AG20443 (cell line): ENCODE results near the gene CNST.
"Not testable (repeated sequence)": the region's sequence is repeated elsewhere in the genome, so short reads cannot be mapped to it uniquely, and the experiment has no call there.

Experiments
- DNase-seq: peaks from one replicate; pipeline ENCODE4 v3.0.0; 2012; ENCODE audit warnings: low spot score, mixed read lengths

Gene CNST

DNA sequence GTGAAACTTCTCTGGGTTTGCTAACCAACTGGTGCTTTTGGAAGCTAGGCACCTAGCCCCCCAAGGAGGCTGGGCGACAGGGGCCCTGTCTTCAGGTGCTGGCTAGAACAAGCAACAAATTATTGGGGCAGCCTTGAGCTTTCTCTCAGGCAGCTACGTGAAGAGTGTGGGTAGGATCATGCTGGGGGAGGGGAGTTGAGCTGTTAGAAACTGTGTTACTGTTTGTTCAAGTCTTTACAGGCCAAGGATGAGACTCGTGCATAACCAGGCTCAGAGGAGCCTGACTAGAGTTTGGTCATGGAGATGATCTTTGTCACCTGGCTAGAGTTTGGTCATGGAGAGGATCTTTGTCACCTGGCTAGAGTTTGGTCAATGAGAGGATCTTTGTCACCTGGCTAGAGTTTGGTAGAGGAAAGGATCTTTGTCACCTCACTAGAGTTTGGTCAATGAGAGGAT lies 145.3 kb downstream of the CNST start:
- DNase-seq, result no peak

DNA sequence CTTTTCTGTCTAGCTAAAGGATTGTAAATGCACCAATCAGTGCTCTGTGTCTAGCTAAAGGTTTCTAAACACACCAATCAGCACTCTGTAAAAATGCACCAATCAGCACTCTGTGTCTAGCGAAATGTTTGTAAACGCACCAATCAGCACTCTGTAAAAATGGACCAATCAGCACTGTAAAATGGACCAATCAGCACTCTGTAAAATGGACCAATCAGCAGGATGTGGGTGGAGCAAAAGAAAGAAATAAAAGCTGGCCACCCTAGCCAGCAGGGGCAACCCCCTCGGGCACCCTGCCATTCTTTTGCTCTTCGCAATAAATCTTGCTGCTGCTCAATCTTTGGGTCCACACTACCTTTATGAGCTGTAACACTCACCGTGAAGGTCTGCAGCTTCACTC lies 146.2 kb downstream of the CNST start:
- not testable (repeated sequence) for DNase-seq
